SKM-1 (cell line): ENCODE data around the gene NABP1.
"Not testable (repeated sequence)": the region's sequence is repeated elsewhere in the genome, so short reads cannot be mapped to it uniquely, and the experiment has no call there.

Source experiments
- DNase-seq: peaks from one replicate; lab custom pipeline; 2025; ENCODE audit not compliant: unreplicated experiment; lab: John Stamatoyannopoulos, UW

The NABP1 gene, protein sequence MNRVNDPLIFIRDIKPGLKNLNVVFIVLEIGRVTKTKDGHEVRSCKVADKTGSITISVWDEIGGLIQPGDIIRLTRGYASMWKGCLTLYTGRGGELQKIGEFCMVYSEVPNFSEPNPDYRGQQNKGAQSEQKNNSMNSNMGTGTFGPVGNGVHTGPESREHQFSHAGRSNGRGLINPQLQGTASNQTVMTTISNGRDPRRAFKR

GRCh38 chr2:191677646-191678436 is at the start of gene NABP1:
Gene NABP1, plus strand, starts transcription at chr2:191678136. Its CDS starts 479 bp downstream, at chr2:191678615.
- peak; percentile 97 for DNase-seq

GRCh38 chr2:191629001-191629453 is 48.9 kb upstream of the NABP1 start:
- DNase-seq = no peak

- no peak for DNase-seq
Measured at GRCh38 chr2:191629976-191630712, 47.8 kb upstream of the NABP1 start.

DNA sequence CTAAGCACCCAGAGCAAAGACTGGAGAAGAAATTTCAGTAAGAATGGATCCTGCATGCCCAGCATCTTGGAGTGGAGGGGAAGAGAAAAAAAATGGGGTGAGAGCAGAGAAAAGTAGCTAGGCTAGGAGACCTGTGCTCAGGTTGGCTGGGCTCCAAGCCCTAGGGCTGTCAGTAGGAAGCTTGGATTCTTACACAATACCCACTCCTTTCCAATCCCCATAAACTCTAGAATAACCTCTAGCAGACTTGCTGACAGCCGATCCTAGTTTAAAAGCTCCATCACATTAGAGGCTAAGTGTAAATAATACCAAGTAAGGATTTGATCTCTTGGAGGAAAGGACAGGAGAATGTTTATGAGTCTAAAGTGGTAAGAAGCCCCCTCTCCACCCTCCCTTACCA is 46.2 kb upstream of the NABP1 start:
- no peak for DNase-seq

DNA sequence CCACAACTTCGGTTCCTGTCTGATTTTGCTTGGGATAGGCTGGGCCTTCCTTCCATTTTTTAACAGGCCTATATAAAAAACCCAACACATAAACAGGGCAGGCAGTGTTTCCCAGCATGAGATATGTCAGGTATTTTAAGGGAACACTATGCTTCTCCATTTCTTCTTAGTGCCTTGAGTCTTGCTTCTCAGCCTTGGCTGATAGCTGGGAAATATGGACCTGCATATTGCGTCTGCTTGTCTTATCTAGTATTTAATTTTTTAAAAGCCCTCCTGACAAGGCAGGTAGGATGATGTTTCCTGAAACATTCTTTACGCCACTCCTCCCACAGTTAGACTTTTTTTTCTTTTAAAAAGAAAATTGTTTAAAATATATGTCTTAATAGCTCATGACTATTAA is 45.5 kb upstream of the NABP1 start:
- DNase-seq = no peak

GRCh38 chr2:191634791-191635190 is 43.1 kb upstream of the NABP1 start:
- no peak for DNase-seq

DNA sequence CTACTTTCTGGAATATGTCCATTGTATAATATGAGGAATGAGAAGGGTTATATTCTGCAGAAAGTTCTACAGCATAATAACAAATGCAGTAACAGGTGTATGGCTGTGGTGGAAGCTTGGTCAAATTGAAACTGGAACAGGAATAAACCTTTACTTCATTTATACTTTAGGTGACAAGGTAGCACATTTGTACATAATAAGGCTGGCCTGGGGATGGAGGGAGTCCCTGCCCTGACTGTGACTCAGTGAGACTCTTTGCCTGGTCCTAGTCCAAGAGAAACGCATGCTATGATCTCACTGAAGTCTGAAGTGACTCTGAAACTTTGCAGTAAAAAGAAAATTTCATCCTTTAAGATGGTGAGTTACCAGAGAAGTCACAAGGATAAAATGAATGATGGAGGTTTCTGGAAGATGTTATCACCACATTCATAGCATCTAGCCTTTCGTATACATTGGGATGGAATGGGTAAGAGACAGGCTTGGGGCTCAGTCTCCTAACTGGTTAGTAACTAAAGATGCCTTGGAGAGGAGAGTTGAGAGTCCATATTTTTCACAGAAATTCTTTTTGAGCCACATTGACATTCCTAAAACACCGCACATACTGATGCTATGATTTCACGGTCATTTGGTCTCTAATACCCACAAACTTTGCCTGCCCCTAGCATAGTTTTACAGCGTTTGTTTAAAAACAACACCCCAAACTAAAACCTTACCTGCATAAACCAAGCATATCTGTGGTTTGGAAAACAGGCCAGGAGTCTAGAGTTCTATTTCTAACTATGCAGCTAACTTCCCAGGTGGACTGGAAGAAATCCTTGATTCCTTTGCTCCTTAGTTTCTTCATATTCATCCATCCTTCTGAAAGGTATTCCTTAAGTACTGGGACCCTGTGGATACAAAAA is 42.4 kb upstream of the NABP1 start:
- DNase-seq = no peak

DNA sequence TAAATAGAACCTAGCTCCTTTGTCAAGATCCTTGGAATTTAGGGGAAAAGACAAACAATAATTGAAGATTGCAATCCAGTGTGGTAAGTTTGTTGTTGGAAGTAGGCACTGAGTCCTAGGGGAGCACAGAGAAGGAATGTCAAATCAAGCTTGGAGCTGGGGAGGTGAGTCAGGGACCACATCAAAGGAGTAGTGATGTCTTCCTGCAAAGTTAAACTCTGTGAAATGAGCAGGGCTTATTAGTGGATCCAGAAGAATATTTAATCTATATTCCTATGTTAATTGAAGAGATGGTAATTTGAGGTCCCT is 41.7 kb upstream of the NABP1 start:
- no peak for DNase-seq

- no peak for DNase-seq
Measured at GRCh38 chr2:191636586-191636985, 41.4 kb upstream of the NABP1 start.

DNA sequence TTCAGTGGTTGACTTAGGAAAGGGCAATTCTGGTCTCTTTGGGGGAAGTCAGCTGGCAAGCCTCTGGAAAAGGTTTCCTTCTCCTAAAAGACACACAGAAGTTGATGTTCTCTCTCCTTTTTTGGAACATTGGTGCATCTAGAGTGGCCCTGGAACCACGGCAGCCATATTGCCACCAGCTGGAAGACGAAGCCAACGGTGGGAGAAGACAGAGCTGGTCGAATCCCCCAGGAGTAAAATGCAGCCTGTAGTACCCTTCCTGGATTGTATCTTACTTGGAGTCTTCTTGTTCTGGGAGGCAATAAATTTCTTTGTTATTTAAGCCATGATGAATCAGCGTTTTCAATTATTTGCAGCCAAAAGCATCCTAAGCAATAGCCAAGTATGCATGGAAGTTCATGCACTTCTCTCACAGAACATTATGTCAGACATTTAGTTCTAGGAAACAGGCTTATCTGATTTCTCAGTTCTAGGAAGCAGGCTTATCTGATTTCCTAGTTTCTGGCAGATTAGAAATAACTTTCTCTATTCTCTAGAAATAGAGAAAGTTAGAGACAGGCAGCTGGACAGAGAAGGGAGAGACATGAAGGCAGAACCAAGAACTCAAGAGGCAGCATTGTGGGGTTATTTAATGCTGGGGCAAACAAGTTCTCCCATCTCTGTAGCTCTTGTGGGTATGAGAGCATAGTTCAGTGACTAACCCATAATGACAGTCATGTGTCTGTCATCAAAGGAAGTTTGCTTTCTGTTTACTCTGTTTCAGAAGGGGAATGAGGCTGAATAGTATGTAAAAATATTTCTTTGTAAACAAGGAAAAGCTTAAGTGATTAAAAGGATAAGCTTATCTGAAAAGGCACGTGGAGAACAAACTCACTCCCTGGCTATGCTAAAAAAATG is 40.5 kb upstream of the NABP1 start:
- DNase-seq = no peak

GRCh38 chr2:191638079-191638801 is 39.7 kb upstream of the NABP1 start:
- no peak for DNase-seq

DNA sequence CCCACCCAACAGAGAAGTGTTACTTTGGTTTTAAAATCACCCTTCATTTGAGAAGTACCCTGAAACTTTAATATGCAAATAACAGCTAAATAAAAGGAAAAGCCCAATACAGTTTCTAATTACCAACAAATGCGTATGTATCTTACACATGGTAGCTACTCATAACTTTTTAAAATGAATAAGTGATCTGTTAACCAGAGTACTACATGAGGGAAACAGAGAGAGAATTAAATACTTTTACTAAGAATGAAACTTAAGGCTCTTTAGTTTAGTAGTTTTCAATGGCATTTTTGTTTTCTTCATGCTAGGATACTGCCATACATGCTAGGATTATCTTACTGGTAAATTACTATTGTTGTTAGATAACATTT is 39.1 kb upstream of the NABP1 start:
- DNase-seq = no peak

GRCh38 chr2:191641609-191642008 is 36.3 kb upstream of the NABP1 start:
- DNase-seq = no peak

DNA sequence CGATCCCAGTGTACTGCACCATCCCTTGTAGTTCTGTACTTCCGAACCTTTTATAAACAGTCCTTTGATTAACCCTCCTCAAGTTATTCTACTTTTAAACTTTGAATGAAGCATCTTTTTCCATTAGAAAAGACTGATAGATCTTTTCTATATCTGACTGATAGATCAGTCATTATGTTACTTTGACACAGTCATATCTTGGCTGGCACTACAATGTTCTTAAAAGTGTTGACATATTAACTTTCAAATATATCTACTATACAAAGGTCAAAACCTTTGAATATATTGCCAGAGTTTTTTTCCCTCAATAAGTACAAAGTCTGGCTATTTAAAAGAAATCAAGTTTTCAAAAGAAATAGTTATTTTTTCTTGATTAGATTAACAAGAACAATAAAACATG is 35.4 kb upstream of the NABP1 start:
- DNase-seq = no peak

- DNase-seq = no peak
Measured at GRCh38 chr2:191643429-191643828, 34.5 kb upstream of the NABP1 start.

- not testable (repeated sequence) for DNase-seq
Measured at GRCh38 chr2:191644613-191645012, 33.3 kb upstream of the NABP1 start.

- no peak for DNase-seq
Measured at GRCh38 chr2:191645032-191645431, 32.9 kb upstream of the NABP1 start.

DNA sequence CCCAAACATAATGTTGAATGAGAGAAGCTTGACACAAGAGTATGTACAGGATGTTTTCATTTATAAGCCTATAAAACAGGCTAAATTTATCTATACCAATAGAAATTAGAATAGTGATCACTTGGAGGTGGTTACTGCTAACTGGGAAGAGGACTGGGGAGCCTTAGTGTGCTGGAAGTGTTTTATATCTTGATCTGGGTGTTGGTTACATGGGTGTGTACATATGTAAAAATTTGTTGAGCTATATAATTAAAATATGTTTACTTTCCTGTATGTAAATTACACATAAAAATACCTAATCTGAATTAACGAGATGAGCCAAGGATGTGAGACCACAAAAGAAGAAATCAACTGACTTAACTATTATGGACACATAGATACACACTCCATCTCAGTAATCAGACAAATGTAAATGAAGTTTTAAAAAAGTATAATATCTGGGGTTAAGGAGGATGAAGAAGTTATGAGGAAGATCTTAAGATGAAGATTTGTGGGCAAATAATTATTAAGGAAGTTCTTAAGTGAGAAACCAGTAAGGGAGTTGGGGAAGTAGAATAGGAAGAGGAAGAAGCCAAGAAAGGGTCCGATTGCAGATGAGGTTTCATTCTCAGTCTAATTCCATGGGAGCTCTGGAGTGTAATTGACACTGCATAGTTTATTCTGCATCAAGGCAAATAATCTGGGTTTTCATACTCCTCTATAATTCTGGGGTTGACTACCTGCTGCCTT is 32.3 kb upstream of the NABP1 start:
- no peak for DNase-seq
